Left lung (tissue), 10 donors: ENCODE results near the gene CIB1. TPM values are rescaled to one million over a fixed set of nuclear protein-coding genes. Genes with fewer than 3 reads are reported as not detected.
"Not testable (repeated sequence)": the region's sequence is repeated elsewhere in the genome, so short reads cannot be mapped to it uniquely, and the experiment has no call there.

ENCODE experiments used
- ATAC-seq: fragments of 200-7000 bp; cut with Tn5 transposase; one replicate; pipeline ENCODE4 v1.9.1; 2020; ENCODE audit warnings: moderate library complexity
- DNase-seq, 4 donors: peaks; one replicate each; pipeline ENCODE4 v3.0.0-alpha.2; 2013 to 2020
- H3K27ac ChIP-seq, 2 donors: fragments of 200-600 bp; sonication (generic) in 1 of 2; one replicate each; pipeline versions ENCODE4 v1.5.0 to v1.8.0; 2020 to 2021
- H3K27me3 ChIP-seq, 2 donors: fragments of 200-600 bp; sonication (generic) in 1 of 2; one replicate each; pipeline versions ENCODE4 v1.5.0 to v1.8.0; 2020 to 2021
- H3K36me3 ChIP-seq, 2 donors: fragments of 200-600 bp; sonication (generic) in 1 of 2; one replicate each; pipeline versions ENCODE4 v1.5.0 to v1.8.0; 2020 to 2021
- H3K4me1 ChIP-seq, 2 donors: fragments of 200-600 bp; one replicate each; pipeline ENCODE4 v1.8.0; 2021
- H3K4me3 ChIP-seq, 2 donors: fragments of 200-600 bp; sonication (generic) in 1 of 2; one replicate each; pipeline versions ENCODE4 v1.5.0 to v1.8.0; 2020 to 2021; ENCODE audit warnings: mild to moderate bottlenecking in 1 of 2
- H3K9me3 ChIP-seq, 2 donors: fragments of 200-600 bp; sonication (generic) in 1 of 2; one replicate each; pipeline versions ENCODE4 v1.5.0 to v1.8.0; 2020 to 2021
- CTCF ChIP-seq, 2 donors: fragments of 200-600 bp; sonication (generic) in 1 of 2; IDR thresholded peaks; one replicate each; pipeline versions ENCODE4 v1.5.0 to v1.8.0; 2021; ENCODE audit warnings: antibody characterized with exemption in 2 of 2
- intact Hi-C, 2 donors: fragments of 100-400 bp; cut with DNase I; formaldehyde crosslinking; loops; one replicate each; pipeline versions ENCODE4 v1.11.2 to v1.14.2; 2022
- polyA plus RNA-seq, 6 donors: library from polyadenylated mRNA; unstranded; fragments of 120-200 nt; gene quantifications; one replicate each; pipeline ENCODE4 v1.2.1, GENCODE V29; 2013; ENCODE audit not compliant: insufficient read length in 6 of 6
- total RNA-seq, 2 donors: library from RNA; stranded (reverse); fragmentation: NEBNext Ultra II Directional; extraction: Animal tissue kit (Norgen Biotek cat#: 25700); gene quantifications; one replicate each; pipeline ENCODE4 v1.2.1, GENCODE V29; 2021
- donor health status: DM: no; HTN: yes; CAD: no.
- donor health status: DM: no; HTN: no; CAD: no.

Gene CIB1
- total and polyA plus RNA-seq, 8 donors: 43.4 to 84.6 (median 53.5) TPM

GRCh38 chr15:90190606-90191343 is 43.0 kb downstream of the CIB1 start:
- no peak for TF ChIP-seq CTCF (IDR thresholded peaks at IDR 0.05)
- Histone ChIP-seq H3K36me3 (peaks cover 0 to 3% of the 10 kb centered on the region in 2 donors), H3K9me3 (no peaks in the 10 kb centered on the region), H3K27me3 (no peaks in the 10 kb centered on the region), H3K4me3 (no peak overlapping the region), H3K27ac (peak overlapping the region in 1 of 2 donors; percentile 74), H3K4me1 (peaks cover 26 to 81% of the 10 kb centered on the region in 2 donors)
- peak; percentile 16 for ATAC-seq
- DNase-seq: no peak
- intact Hi-C loops: no loop called here

GRCh38 chr15:90189781-90190467 is 43.8 kb downstream of the CIB1 start:
- Histone ChIP-seq H3K36me3 (peaks cover 0 to 3% of the 10 kb centered on the region in 2 donors), H3K4me3 (no peak overlapping the region), H3K27me3 (peaks cover 0 to 2% of the 10 kb centered on the region in 2 donors), H3K4me1 (peaks cover 26 to 86% of the 10 kb centered on the region in 2 donors), H3K27ac (peak overlapping the region in 1 of 2 donors; percentile 74), H3K9me3 (no peaks in the 10 kb centered on the region)
- ATAC-seq (no peak), DNase-seq (no peak)
- intact Hi-C loops: no loop called here
- TF ChIP-seq CTCF (IDR thresholded peaks at IDR 0.05): no peak

GRCh38 chr15:90188914-90189748 is 44.6 kb downstream of the CIB1 start:
- Histone ChIP-seq H3K36me3 (peaks cover 0 to 3% of the 10 kb centered on the region in 2 donors), H3K27ac (peak overlapping the region in 1 of 2 donors; percentile 74), H3K4me1 (peaks cover 26 to 90% of the 10 kb centered on the region in 2 donors), H3K27me3 (peaks cover 0 to 6% of the 10 kb centered on the region in 2 donors), H3K4me3 (no peak overlapping the region), H3K9me3 (no peaks in the 10 kb centered on the region)
- intact Hi-C loops: no loop called here
- DNase-seq: no peak
- no peak for ATAC-seq
- TF ChIP-seq CTCF (IDR thresholded peaks at IDR 0.05): no peak

GRCh38 chr15:90188065-90188464 is 45.7 kb downstream of the CIB1 start:
- H3K27me3 ChIP-seq, H3K4me3 ChIP-seq, ATAC-seq, H3K9me3 ChIP-seq, DNase-seq, intact Hi-C loops, H3K36me3 ChIP-seq: not testable (repeated sequence)
- H3K4me1 ChIP-seq: peaks cover 22 to 92% of the 10 kb centered on the region in 2 donors
- H3K27ac ChIP-seq: peak overlapping the region in 1 of 2 donors; percentile 74

GRCh38 chr15:90187257-90187868 is 46.4 kb downstream of the CIB1 start:
- Histone ChIP-seq H3K36me3 (no peaks in the 10 kb centered on the region), H3K4me3 (no peak overlapping the region), H3K27me3 (peaks cover 0 to 6% of the 10 kb centered on the region in 2 donors), H3K9me3 (no peaks in the 10 kb centered on the region), H3K4me1 (peaks cover 16 to 89% of the 10 kb centered on the region in 2 donors), H3K27ac (peak overlapping the region in 1 of 2 donors; percentile 74)
- ATAC-seq (no peak), DNase-seq (no peak)
- intact Hi-C loops: no loop called here
- no peak for TF ChIP-seq CTCF (IDR thresholded peaks at IDR 0.05)
